Calu3 (cell line): Measurements from ENCODE around the gene RIN2. TPM values are rescaled to one million over a fixed set of nuclear protein-coding genes. Genes with fewer than 3 reads are reported as not detected.

Source experiments
- BruUV-seq: library from RNA; stranded (reverse); fragments of 400-500 nt; replicated peaks from 2 replicates; lab custom pipeline; 2021; lab: Mats Ljungman, UMichigan
- CTCF ChIA-PET: fragments of 300-600 bp; sonication (Branson Sonifier 250); formaldehyde crosslinking; loops from one replicate; lab custom pipeline; 2022; ENCODE audit warnings: antibody characterized with exemption; lab: Charles Lee
- DNase-seq: peaks from one replicate; pipeline ENCODE4 v3.0.0; 2022
- H3K27ac Mint-ChIP-seq: one replicate; pipeline ENCODE4 v1.8.0; 2022; ENCODE audit warnings: mixed read lengths; ENCODE audit not compliant: unreplicated experiment
- H3K27me3 Mint-ChIP-seq: one replicate; pipeline ENCODE4 v1.8.0; 2022; ENCODE audit warnings: mixed read lengths; ENCODE audit not compliant: unreplicated experiment
- H3K36me3 Mint-ChIP-seq: one replicate; pipeline ENCODE4 v1.8.0; 2022; ENCODE audit warnings: mild to moderate bottlenecking, moderate library complexity, mixed read lengths; ENCODE audit not compliant: insufficient read depth, unreplicated experiment
- H3K4me1 Mint-ChIP-seq: one replicate; pipeline ENCODE4 v1.8.0; 2022; ENCODE audit warnings: mild to moderate bottlenecking, low read depth, mixed read lengths; ENCODE audit not compliant: unreplicated experiment
- H3K4me3 Mint-ChIP-seq: one replicate; pipeline ENCODE4 v1.8.0; 2022; ENCODE audit warnings: mild to moderate bottlenecking, low read depth, moderate library complexity, mixed read lengths; ENCODE audit not compliant: unreplicated experiment
- H3K9me3 Mint-ChIP-seq: one replicate; pipeline ENCODE4 v1.8.0; 2022; ENCODE audit warnings: low read depth, mixed read lengths; ENCODE audit not compliant: unreplicated experiment
- intact Hi-C: fragments of 100-400 bp; cut with micrococcal nuclease; formaldehyde crosslinking; loops from one replicate; pipeline ENCODE4 v1.10.0; 2022; ENCODE audit not compliant: unreplicated experiment
- total RNA-seq: library from RNA; stranded (reverse); gene quantifications from 2 replicates; pipeline ENCODE4 v1.2.3, GENCODE V29; 2022
- TF ChIP-seq, protein P1 (sequence below): fragments of 200-600 bp; IDR thresholded peaks from one replicate; pipeline ENCODE4 v1.8.0; 2022; ENCODE audit warnings: antibody characterized with exemption; ENCODE audit not compliant: unreplicated experiment

RIN2 gene
- total RNA-seq, 1 experiment from 2014 or later, result 9.9 TPM

DNA sequence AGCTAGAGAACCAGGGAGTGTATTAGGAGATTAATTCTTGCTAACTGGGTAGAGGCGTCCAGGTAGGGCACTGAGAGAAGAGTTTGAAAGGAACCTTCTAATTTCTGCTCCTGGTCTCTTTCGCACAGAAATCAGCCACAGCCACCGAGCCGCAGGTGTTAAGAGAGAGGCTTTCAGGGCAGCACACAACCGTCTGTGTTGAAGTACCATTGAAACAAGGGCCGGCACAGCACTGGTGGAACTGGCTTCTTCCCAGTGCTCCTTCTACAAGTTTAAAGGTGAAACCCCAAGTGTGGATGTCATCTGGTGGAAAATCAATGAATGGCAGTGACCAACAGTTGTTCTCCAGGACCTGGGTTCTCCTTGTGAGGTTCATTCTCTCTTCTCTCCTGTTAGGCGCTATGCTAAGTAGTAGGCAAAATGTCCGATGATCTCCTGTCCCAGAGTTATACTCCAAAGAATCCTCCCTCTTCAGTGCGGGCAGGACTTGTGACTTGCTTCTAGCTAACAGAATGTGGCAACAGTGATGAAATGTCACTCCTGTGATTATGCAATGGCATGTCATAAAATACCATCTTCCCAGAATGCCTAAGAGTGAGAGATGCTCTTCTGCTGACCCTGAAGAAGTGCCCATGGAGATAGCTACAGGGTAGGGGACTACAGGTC lies 15.0 kb upstream of the RIN2 start:
- no peak overlapping the region for H3K27ac Mint-ChIP-seq

DNA sequence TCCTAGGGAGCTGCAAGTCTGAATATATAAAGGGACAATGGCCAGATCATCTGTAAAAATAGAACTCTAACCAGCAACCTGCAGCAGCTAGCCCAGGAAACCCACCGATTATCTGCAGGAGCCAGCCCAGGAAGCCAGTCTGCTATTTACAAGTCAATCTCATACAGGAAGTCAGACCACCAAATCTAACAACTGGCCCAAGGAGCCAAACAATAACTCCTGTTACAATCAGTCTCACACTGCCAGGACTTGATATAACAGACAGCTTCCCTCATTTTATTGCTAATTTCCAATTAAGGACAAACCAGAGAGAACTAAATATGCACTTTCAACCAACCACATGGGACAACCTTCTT lies 14.4 kb upstream of the RIN2 start:
- no peak overlapping the region for H3K27ac Mint-ChIP-seq
- CTCF ChIA-PET, result no interaction called here
- DNase-seq, result no peak
- no TSS peak for BruUV-seq
- H3K4me3 Mint-ChIP-seq, result no peak overlapping the region
- H3K27me3 Mint-ChIP-seq, result no peaks in the 10 kb centered on the region
- TF ChIP-seq, protein P1, sequence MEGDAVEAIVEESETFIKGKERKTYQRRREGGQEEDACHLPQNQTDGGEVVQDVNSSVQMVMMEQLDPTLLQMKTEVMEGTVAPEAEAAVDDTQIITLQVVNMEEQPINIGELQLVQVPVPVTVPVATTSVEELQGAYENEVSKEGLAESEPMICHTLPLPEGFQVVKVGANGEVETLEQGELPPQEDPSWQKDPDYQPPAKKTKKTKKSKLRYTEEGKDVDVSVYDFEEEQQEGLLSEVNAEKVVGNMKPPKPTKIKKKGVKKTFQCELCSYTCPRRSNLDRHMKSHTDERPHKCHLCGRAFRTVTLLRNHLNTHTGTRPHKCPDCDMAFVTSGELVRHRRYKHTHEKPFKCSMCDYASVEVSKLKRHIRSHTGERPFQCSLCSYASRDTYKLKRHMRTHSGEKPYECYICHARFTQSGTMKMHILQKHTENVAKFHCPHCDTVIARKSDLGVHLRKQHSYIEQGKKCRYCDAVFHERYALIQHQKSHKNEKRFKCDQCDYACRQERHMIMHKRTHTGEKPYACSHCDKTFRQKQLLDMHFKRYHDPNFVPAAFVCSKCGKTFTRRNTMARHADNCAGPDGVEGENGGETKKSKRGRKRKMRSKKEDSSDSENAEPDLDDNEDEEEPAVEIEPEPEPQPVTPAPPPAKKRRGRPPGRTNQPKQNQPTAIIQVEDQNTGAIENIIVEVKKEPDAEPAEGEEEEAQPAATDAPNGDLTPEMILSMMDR, result no peak
- no peaks in the 10 kb centered on the region for H3K36me3 Mint-ChIP-seq
- H3K9me3 Mint-ChIP-seq, result no peaks in the 10 kb centered on the region
- no peaks in the 10 kb centered on the region for H3K4me1 Mint-ChIP-seq
- intact Hi-C loops, result loop anchor here (10.0 kb wide), 1 partner anchor 49 kb away; no protein-coding TSS in a partner anchor

More for the DNA sequence above, 15.0 kb upstream of the RIN2 start:
- no peaks in the 10 kb centered on the region for H3K36me3 Mint-ChIP-seq
- intact Hi-C loops, result loop anchor here (10.0 kb wide), 1 partner anchor 48 kb away; no protein-coding TSS in a partner anchor
- no TSS peak for BruUV-seq
- TF ChIP-seq, protein P1, result no peak
- H3K4me3 Mint-ChIP-seq, result no peak overlapping the region
- H3K9me3 Mint-ChIP-seq, result no peaks in the 10 kb centered on the region
- H3K4me1 Mint-ChIP-seq, result no peaks in the 10 kb centered on the region
- no peaks in the 10 kb centered on the region for H3K27me3 Mint-ChIP-seq
- CTCF ChIA-PET, result no interaction called here
- no peak for DNase-seq

DNA sequence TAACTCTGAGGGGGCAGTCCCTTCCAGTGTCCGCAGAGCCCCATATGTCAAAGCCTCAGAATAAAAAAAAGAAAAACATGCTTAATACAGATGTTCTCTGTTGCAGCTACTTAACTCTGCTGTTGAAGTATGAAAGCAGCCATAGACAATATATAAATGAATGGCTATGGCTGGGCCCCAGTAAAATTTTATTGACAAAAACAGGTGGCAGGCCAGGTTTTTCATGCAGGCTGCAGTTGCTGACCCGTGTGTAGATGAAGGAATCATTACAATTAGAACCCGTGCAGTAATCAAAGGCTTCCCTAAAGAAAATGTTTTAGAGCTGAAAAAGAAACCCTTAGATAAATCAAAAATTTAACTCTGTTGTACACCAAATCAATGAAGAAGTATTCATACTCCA lies 13.0 kb upstream of the RIN2 start:
- Mint-ChIP-seq H3K4me1 (no peaks in the 10 kb centered on the region), H3K36me3 (no peaks in the 10 kb centered on the region), H3K9me3 (no peaks in the 10 kb centered on the region), H3K4me3 (no peak overlapping the region), H3K27ac (no peak overlapping the region), H3K27me3 (no peaks in the 10 kb centered on the region)
- intact Hi-C loops, result loop anchor here (10.0 kb wide), 1 partner anchor 50 kb away; no protein-coding TSS in a partner anchor
- DNase-seq, result no peak
- no TSS peak for BruUV-seq
- TF ChIP-seq, protein P1, result no peak
- CTCF ChIA-PET, result interaction anchor here (0.6 kb wide), 1 partner anchor 327 kb away, joined by 4 read pairs; no protein-coding TSS in a partner anchor

GRCh38 chr20:19745584-19745983 lies 12.5 kb upstream of the RIN2 start:
- Mint-ChIP-seq H3K9me3 (no peaks in the 10 kb centered on the region), H3K4me3 (no peak overlapping the region), H3K27ac (no peak overlapping the region), H3K4me1 (no peaks in the 10 kb centered on the region), H3K36me3 (no peaks in the 10 kb centered on the region), H3K27me3 (no peaks in the 10 kb centered on the region)
- DNase-seq, result no peak
- intact Hi-C loops, result loop anchor here (10.0 kb wide), 1 partner anchor 51 kb away; no protein-coding TSS in a partner anchor
- CTCF ChIA-PET, result interaction anchor here (0.6 kb wide), 1 partner anchor 326 kb away, joined by 4 read pairs; no protein-coding TSS in a partner anchor
- TF ChIP-seq, protein P1, result no peak
- no TSS peak for BruUV-seq
